ENCODE data around the gene TLK1. TPM values are rescaled to one million over a fixed set of nuclear protein-coding genes. Genes with fewer than 3 reads are reported as not detected.

The TLK1 gene
- polyA plus RNA-seq, 1 of the 3 experiments (the other 2 are of a cell fraction) = 4.8 TPM

DNA sequence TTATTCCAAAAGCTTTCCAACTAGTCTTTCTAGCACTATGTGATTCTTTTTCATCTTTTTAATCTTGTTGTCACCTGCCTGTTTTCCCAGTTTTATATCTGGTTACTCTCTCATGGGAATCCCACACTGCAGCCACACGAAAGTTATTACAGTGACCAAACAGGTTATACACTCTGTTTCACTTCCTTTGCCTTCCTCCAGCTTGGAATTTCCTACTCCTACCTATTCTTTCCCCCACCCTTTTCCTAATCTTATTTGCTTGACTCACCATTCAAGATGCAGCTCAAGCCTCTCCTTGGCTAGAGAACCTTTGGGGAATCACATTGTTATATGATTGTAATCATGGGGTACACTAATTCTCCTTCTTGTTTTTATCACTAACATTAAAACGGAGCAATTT lies 13.4 kb upstream of the TLK1 start:
- no peak overlapping the region for H2AFZ ChIP-seq (ENCODE audit: low read depth)
- TF ChIP-seq TAF1 (IDR thresholded peaks at IDR 0.05; ENCODE audit: borderline replicate concordance, low read depth, low read length) = no peak
- TF ChIP-seq ELF1 (IDR thresholded peaks at IDR 0.05) = no peak
- no peak for TF ChIP-seq NRF1 (IDR thresholded peaks at IDR 0.05; ENCODE audit: low read depth, low read length)
- TF ChIP-seq RFX5 (IDR thresholded peaks at IDR 0.05; ENCODE audit: low read length) = no peak
- TF ChIP-seq MEF2A (IDR thresholded peaks at IDR 0.05; ENCODE audit: borderline replicate concordance, low read depth) = no peak
- WGBS (ENCODE audit: low lambda C conversion rate) = 63% methylated on average over 2 of the region's 2 CpGs
- no peaks in the 10 kb centered on the region for H3K9me3 ChIP-seq
- H3K4me1 ChIP-seq (ENCODE audit: control insufficient read depth in 1 of 2, insufficient read depth in 2 of 2, low read depth in 1 of 2, low read length in 1 of 2) = no peaks in the 10 kb centered on the region
- no peak overlapping the region for H3K4me3 ChIP-seq (ENCODE audit: low read depth in 2 of 2, low read length in 1 of 2)
- no peak overlapping the region for H3K27ac ChIP-seq (ENCODE audit: low read depth in 2 of 2, low read length in 1 of 2)
- no peak for DNase-seq
- CTCF ChIA-PET = interaction anchor here (1.0 to 1.2 kb wide), 2 partner anchors 9 to 11 kb away, joined by 4 to 5 read pairs; no protein-coding TSS in a partner anchor
- H3K4me2 ChIP-seq = no peak overlapping the region
- no peaks in the 10 kb centered on the region for H3K36me3 ChIP-seq (replicated peaks in 1 of 2; ENCODE audit: control insufficient read depth in 1 of 2, insufficient read depth in 2 of 2, low read length in 1 of 2)
- no peaks in the 10 kb centered on the region for H3K9me2 ChIP-seq
- POLR2A ChIA-PET = no interaction called here
- H3K79me2 ChIP-seq (ENCODE audit: insufficient read depth) = no peaks in the 10 kb centered on the region
- no peaks in the 10 kb centered on the region for H3F3A ChIP-seq (replicated peaks; ENCODE audit: insufficient read depth)
- H3K27me3 ChIP-seq (ENCODE audit: insufficient read depth) = no peaks in the 10 kb centered on the region
- no peaks in the 10 kb centered on the region for H4K20me1 ChIP-seq (ENCODE audit: insufficient read depth)
- H3K9ac ChIP-seq = no peak overlapping the region

DNA sequence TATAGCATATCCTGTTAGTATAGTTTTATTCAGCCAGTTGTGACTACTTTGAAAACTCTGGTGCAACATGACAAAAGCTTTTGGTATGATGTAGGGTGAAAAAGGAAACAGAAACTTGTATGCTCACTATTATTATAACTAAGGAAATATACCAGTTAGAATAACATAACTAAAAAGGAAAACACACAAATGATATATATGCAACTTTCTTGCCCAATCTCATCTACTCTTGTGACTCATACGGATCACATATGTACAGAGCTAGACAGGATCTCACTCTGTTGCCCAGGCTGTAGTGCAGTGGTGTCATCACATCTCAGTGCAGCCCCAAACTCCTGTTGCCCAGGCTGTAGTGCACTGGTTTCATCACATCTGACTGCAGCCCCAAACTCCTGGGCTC lies 12.4 kb upstream of the TLK1 start:
- Histone ChIP-seq H2AFZ (ENCODE audit: low read depth) (no peak overlapping the region), H3K9me2 (no peaks in the 10 kb centered on the region), H3K36me3 (replicated peaks in 1 of 2; ENCODE audit: control insufficient read depth in 1 of 2, insufficient read depth in 2 of 2, low read length in 1 of 2) (no peaks in the 10 kb centered on the region), H3K9ac (no peak overlapping the region), H3K4me3 (ENCODE audit: low read depth in 2 of 2, low read length in 1 of 2) (no peak overlapping the region), H3K9me3 (no peaks in the 10 kb centered on the region), H3K4me1 (ENCODE audit: control insufficient read depth in 1 of 2, insufficient read depth in 2 of 2, low read depth in 1 of 2, low read length in 1 of 2) (no peaks in the 10 kb centered on the region), H3F3A (replicated peaks; ENCODE audit: insufficient read depth) (no peaks in the 10 kb centered on the region), H3K4me2 (no peak overlapping the region), H4K20me1 (ENCODE audit: insufficient read depth) (no peaks in the 10 kb centered on the region), H3K79me2 (ENCODE audit: insufficient read depth) (no peaks in the 10 kb centered on the region), H3K27me3 (ENCODE audit: insufficient read depth) (no peaks in the 10 kb centered on the region), H3K27ac (ENCODE audit: low read depth in 2 of 2, low read length in 1 of 2) (no peak overlapping the region)
- TF ChIP-seq, protein P1, sequence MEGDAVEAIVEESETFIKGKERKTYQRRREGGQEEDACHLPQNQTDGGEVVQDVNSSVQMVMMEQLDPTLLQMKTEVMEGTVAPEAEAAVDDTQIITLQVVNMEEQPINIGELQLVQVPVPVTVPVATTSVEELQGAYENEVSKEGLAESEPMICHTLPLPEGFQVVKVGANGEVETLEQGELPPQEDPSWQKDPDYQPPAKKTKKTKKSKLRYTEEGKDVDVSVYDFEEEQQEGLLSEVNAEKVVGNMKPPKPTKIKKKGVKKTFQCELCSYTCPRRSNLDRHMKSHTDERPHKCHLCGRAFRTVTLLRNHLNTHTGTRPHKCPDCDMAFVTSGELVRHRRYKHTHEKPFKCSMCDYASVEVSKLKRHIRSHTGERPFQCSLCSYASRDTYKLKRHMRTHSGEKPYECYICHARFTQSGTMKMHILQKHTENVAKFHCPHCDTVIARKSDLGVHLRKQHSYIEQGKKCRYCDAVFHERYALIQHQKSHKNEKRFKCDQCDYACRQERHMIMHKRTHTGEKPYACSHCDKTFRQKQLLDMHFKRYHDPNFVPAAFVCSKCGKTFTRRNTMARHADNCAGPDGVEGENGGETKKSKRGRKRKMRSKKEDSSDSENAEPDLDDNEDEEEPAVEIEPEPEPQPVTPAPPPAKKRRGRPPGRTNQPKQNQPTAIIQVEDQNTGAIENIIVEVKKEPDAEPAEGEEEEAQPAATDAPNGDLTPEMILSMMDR (IDR thresholded peaks at IDR 0.05) = no peak
- TF ChIP-seq, protein P2, sequence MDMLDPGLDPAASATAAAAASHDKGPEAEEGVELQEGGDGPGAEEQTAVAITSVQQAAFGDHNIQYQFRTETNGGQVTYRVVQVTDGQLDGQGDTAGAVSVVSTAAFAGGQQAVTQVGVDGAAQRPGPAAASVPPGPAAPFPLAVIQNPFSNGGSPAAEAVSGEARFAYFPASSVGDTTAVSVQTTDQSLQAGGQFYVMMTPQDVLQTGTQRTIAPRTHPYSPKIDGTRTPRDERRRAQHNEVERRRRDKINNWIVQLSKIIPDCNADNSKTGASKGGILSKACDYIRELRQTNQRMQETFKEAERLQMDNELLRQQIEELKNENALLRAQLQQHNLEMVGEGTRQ (IDR thresholded peaks at IDR 0.05; ENCODE audit: borderline replicate concordance, low read depth, low read length) = no peak
- TF ChIP-seq EZH2phosphoT487 (IDR thresholded peaks at IDR 0.05; ENCODE audit: borderline replicate concordance, low read depth) = no peak
- no peak for TF ChIP-seq SMC3 (IDR thresholded peaks at IDR 0.05; ENCODE audit: low read depth, low read length)
- TF ChIP-seq NRF1 (IDR thresholded peaks at IDR 0.05; ENCODE audit: low read depth, low read length) = no peak
- TF ChIP-seq, protein P3, sequence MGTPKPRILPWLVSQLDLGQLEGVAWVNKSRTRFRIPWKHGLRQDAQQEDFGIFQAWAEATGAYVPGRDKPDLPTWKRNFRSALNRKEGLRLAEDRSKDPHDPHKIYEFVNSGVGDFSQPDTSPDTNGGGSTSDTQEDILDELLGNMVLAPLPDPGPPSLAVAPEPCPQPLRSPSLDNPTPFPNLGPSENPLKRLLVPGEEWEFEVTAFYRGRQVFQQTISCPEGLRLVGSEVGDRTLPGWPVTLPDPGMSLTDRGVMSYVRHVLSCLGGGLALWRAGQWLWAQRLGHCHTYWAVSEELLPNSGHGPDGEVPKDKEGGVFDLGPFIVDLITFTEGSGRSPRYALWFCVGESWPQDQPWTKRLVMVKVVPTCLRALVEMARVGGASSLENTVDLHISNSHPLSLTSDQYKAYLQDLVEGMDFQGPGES (IDR thresholded peaks at IDR 0.05; ENCODE audit: low read depth, low read length) = no peak
- TF ChIP-seq CHD2 (IDR thresholded peaks at IDR 0.05; ENCODE audit: low read length, partially characterized antibody) = no peak
- no peak for TF ChIP-seq FOSL2 (IDR thresholded peaks at IDR 0.05; ENCODE audit: borderline replicate concordance, low read depth)
- TF ChIP-seq SIN3A (IDR thresholded peaks at IDR 0.05; ENCODE audit: borderline replicate concordance, low read depth, low read length) = no peak
- TF ChIP-seq POLR2AphosphoS5 (IDR thresholded peaks at IDR 0.05; ENCODE audit: low read depth, low read length) = no peak
- TF ChIP-seq MXI1 (IDR thresholded peaks at IDR 0.05; ENCODE audit: low read depth, low read length) = no peak
- no peak for TF ChIP-seq JUND (IDR thresholded peaks at IDR 0.05)
- TF ChIP-seq, protein P4, sequence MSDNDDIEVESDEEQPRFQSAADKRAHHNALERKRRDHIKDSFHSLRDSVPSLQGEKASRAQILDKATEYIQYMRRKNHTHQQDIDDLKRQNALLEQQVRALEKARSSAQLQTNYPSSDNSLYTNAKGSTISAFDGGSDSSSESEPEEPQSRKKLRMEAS (IDR thresholded peaks at IDR 0.05; ENCODE audit: low read depth) = no peak
- TF ChIP-seq, protein P5, sequence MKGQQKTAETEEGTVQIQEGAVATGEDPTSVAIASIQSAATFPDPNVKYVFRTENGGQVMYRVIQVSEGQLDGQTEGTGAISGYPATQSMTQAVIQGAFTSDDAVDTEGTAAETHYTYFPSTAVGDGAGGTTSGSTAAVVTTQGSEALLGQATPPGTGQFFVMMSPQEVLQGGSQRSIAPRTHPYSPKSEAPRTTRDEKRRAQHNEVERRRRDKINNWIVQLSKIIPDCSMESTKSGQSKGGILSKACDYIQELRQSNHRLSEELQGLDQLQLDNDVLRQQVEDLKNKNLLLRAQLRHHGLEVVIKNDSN (IDR thresholded peaks at IDR 0.05; ENCODE audit: borderline replicate concordance, low read depth) = no peak
- TF ChIP-seq, protein P6, sequence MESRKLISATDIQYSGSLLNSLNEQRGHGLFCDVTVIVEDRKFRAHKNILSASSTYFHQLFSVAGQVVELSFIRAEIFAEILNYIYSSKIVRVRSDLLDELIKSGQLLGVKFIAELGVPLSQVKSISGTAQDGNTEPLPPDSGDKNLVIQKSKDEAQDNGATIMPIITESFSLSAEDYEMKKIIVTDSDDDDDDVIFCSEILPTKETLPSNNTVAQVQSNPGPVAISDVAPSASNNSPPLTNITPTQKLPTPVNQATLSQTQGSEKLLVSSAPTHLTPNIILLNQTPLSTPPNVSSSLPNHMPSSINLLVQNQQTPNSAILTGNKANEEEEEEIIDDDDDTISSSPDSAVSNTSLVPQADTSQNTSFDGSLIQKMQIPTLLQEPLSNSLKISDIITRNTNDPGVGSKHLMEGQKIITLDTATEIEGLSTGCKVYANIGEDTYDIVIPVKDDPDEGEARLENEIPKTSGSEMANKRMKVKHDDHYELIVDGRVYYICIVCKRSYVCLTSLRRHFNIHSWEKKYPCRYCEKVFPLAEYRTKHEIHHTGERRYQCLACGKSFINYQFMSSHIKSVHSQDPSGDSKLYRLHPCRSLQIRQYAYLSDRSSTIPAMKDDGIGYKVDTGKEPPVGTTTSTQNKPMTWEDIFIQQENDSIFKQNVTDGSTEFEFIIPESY (IDR thresholded peaks at IDR 0.05; ENCODE audit: borderline replicate concordance, low read depth) = no peak
- TF ChIP-seq RCOR1 (IDR thresholded peaks at IDR 0.05; ENCODE audit: low read length) = no peak
- no peak for TF ChIP-seq FOXJ3 (CRISPR knock-in tag; IDR thresholded peaks at IDR 0.05)
- TF ChIP-seq RFX5 (IDR thresholded peaks at IDR 0.05; ENCODE audit: low read length) = no peak
- TF ChIP-seq ELF1 (IDR thresholded peaks at IDR 0.05) = no peak
- CTCF ChIA-PET = no interaction called here
- no peak for DNase-seq
- POLR2A ChIA-PET = no interaction called here
- 75% methylated on average over 1 of the region's 1 CpG for WGBS (ENCODE audit: low lambda C conversion rate)
